Measurements from ENCODE around the gene RACGAP1. TPM values are rescaled to one million over a fixed set of nuclear protein-coding genes. Genes with fewer than 3 reads are reported as not detected.
"Not testable (repeated sequence)": the region's sequence is repeated elsewhere in the genome, so short reads cannot be mapped to it uniquely, and the experiment has no call there.

RACGAP1 gene
- total RNA-seq, 2 donors from 2014 or later: 109 to 195 TPM

DNA sequence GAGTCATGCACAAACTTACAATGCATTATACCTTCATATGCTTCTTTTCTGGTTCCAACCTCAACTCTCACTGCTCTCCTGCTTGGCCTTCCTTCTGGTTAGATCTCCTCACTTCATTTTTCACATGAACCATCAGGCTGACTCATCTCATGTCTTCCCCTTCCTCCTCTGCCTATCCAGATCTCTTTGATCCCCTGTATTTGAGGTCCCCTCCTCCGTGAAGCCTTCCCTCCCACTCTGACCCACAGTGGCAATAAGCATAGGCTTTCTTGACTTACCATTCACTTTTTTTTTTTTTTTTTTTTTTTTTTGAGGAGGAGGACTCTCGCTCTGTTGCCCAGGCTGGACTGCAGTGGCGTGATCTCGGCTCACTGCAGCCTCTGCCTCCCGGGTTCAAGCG, 17.4 kb upstream of the RACGAP1 start:
- Mint-ChIP-seq H3K9me3 (no peaks in the 10 kb centered on the region), H3K27ac (peak overlapping the region in 1 of 2 donors; percentile 4)
- ATAC-seq: peak; percentile 72 to 80

GRCh38 chr12:50041962-50042361, 16.7 kb upstream of the RACGAP1 start:
- Mint-ChIP-seq H3K9me3 (no peaks in the 10 kb centered on the region), H3K36me3 (no peaks in the 10 kb centered on the region), H3K27ac (peak overlapping the region in 1 of 2 donors; percentile 50)
- DNase-seq (ENCODE audit: low spot score in 2 of 2) (no peak), ATAC-seq (no peak)

More for the DNA sequence above, 17.4 kb upstream of the RACGAP1 start:
- DNase-seq (ENCODE audit: low spot score in 2 of 2): no peak
- no peaks in the 10 kb centered on the region for H3K36me3 Mint-ChIP-seq

- DNase-seq (ENCODE audit: low spot score in 2 of 2) (no peak), ATAC-seq (no peak)
- no peaks in the 10 kb centered on the region for H3K9me3 Mint-ChIP-seq
- H3K27ac Mint-ChIP-seq: no peak overlapping the region
- no peaks in the 10 kb centered on the region for H3K36me3 Mint-ChIP-seq
These were observed 16.0 kb upstream of the RACGAP1 start for GRCh38 chr12:50041062-50041860.

GRCh38 chr12:50040657-50041056, 15.4 kb upstream of the RACGAP1 start:
- no peak overlapping the region for H3K27ac Mint-ChIP-seq
- DNase-seq (ENCODE audit: low spot score in 2 of 2) (no peak), ATAC-seq (no peak)
- H3K36me3 Mint-ChIP-seq: no peaks in the 10 kb centered on the region
- no peaks in the 10 kb centered on the region for H3K9me3 Mint-ChIP-seq

- ATAC-seq: peak; percentile 70 to 80
- peak; percentile 77 to 97 for DNase-seq (ENCODE audit: low spot score in 2 of 2)
- peak overlapping the region in 1 of 2 donors; percentile 45 for H3K27ac Mint-ChIP-seq
- no peaks in the 10 kb centered on the region for H3K36me3 Mint-ChIP-seq
- no peaks in the 10 kb centered on the region for H3K9me3 Mint-ChIP-seq
These were observed 14.0 kb upstream of the RACGAP1 start for GRCh38 chr12:50039151-50039835.

GRCh38 chr12:50038336-50038735, 13.0 kb upstream of the RACGAP1 start:
- no peak for ATAC-seq
- no peaks in the 10 kb centered on the region for H3K36me3 Mint-ChIP-seq
- DNase-seq (ENCODE audit: low spot score in 2 of 2): no peak
- H3K9me3 Mint-ChIP-seq: no peaks in the 10 kb centered on the region
- H3K27ac Mint-ChIP-seq: no peak overlapping the region

GRCh38 chr12:50032854-50033581, 7.7 kb upstream of the RACGAP1 start:
- no peaks in the 10 kb centered on the region for H3K9me3 Mint-ChIP-seq
- DNase-seq (ENCODE audit: low spot score in 2 of 2) (peak in 1 of 2 donors; percentile 20), ATAC-seq (peak in 1 of 2 donors; percentile 9)
- H3K27ac Mint-ChIP-seq: no peak overlapping the region
- H3K36me3 Mint-ChIP-seq: no peaks in the 10 kb centered on the region

DNA sequence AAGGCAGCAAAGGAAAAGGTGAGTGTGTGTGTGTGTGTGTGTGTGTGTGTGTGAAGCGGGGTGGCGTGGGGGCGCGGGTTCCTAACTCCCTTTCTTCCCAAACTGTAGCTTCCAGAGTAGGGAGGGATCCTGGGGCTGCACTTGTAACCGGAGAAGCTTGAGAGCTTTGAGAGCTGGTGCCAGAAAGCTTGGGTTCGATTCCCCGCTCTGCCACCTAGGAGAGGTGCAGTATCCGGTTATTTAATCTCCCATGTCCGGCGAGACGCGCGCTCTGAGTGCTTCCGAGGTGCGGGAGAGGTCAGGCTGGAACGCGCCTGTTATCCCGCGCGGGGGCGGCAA, 7.2 kb upstream of the RACGAP1 start:
- no peak for DNase-seq (ENCODE audit: low spot score in 2 of 2)
- Mint-ChIP-seq H3K9me3 (no peaks in the 10 kb centered on the region), H3K36me3 (no peaks in the 10 kb centered on the region), H3K27ac (no peak overlapping the region)
- no peak for ATAC-seq

GRCh38 chr12:50030449-50030848, 5.2 kb upstream of the RACGAP1 start:
- not testable (repeated sequence) for H3K36me3 Mint-ChIP-seq; ATAC-seq; H3K27ac Mint-ChIP-seq; DNase-seq (ENCODE audit: low spot score in 2 of 2); H3K9me3 Mint-ChIP-seq

DNA sequence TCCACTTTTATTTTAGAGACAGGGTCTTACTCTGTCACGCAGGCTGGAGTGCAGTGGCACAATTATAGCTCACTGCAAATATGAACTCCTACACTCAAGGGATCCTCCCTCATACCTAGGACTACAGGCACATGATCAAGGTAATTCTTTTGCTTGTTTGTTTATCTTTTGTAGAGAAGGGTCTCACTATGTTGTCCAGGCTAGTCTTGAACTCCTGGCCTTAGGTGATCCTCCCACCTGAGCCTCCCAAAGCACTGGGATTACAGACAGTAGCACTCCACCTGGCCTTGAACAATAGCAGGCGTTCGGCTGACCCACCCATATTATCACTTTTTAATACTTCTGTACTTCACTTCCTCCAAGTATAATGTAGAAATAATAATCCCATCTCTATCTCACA, 1.4 kb upstream of the RACGAP1 start:
- H3K9me3 Mint-ChIP-seq: peaks cover 4 to 7% of the 10 kb centered on the region in 2 donors
- DNase-seq (ENCODE audit: low spot score in 2 of 2) (no peak), ATAC-seq (no peak)
- H3K36me3 Mint-ChIP-seq: peaks cover 25 to 37% of the 10 kb centered on the region in 2 donors
- H3K27ac Mint-ChIP-seq: no peak overlapping the region

DNA sequence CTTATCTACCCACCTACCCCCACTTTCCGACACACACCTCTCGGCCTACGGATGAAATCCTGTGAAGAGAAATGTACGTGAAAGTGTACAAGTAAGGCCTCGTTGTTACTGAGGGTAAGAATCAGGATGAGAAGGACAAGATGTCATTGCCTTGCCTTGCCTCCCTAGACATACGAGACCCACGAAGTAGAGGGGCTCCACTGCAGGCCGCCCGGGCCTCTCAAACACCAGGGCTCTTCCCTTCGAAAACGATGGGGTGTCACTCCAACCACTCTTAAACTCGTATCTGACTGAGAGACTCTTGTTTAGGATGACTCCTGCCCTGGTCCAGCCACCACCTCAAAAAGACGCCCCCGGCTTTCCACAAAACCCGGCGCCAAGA, 498 bp downstream of the RACGAP1 start:
- peaks cover 25 to 37% of the 10 kb centered on the region in 2 donors for H3K36me3 Mint-ChIP-seq
- H3K27ac Mint-ChIP-seq: peak overlapping the region; percentile 96 to 99
- DNase-seq (ENCODE audit: low spot score in 2 of 2) (no peak), ATAC-seq (peak; percentile 6 to 49)
- H3K9me3 Mint-ChIP-seq: peaks cover 4 to 7% of the 10 kb centered on the region in 2 donors

- DNase-seq (ENCODE audit: low spot score in 2 of 2): no peak
- ATAC-seq: no peak
- peak overlapping the region; percentile 96 to 99 for H3K27ac Mint-ChIP-seq
- peaks cover 25 to 37% of the 10 kb centered on the region in 2 donors for H3K36me3 Mint-ChIP-seq
- peaks cover 4 to 7% of the 10 kb centered on the region in 2 donors for H3K9me3 Mint-ChIP-seq
These were observed 1.1 kb downstream of the RACGAP1 start for GRCh38 chr12:50024227-50024626.

- Mint-ChIP-seq H3K27ac (peak overlapping the region in 1 of 2 donors; percentile 11), H3K9me3 (peaks cover 4 to 7% of the 10 kb centered on the region in 2 donors), H3K36me3 (peaks cover 25 to 37% of the 10 kb centered on the region in 2 donors)
- ATAC-seq: no peak
- DNase-seq (ENCODE audit: low spot score in 2 of 2): no peak
These were observed 2.4 kb downstream of the RACGAP1 start for GRCh38 chr12:50022903-50023302.

- peaks cover 25 to 35% of the 10 kb centered on the region in 2 donors for H3K36me3 Mint-ChIP-seq
- no peak overlapping the region for H3K27ac Mint-ChIP-seq
- DNase-seq (ENCODE audit: low spot score in 2 of 2) (no peak), ATAC-seq (no peak)
- peaks cover 4 to 5% of the 10 kb centered on the region in 2 donors for H3K9me3 Mint-ChIP-seq
These were observed 4.3 kb downstream of the RACGAP1 start for GRCh38 chr12:50021031-50021430.

GRCh38 chr12:50019524-50019923, 5.8 kb downstream of the RACGAP1 start:
- peaks cover 13 to 21% of the 10 kb centered on the region in 2 donors for H3K36me3 Mint-ChIP-seq
- ATAC-seq (no peak), DNase-seq (ENCODE audit: low spot score in 2 of 2) (no peak)
- H3K9me3 Mint-ChIP-seq: no peaks in the 10 kb centered on the region
- no peak overlapping the region for H3K27ac Mint-ChIP-seq

- peaks cover 9 to 16% of the 10 kb centered on the region in 2 donors for H3K36me3 Mint-ChIP-seq
- no peak overlapping the region for H3K27ac Mint-ChIP-seq
- ATAC-seq (no peak), DNase-seq (ENCODE audit: low spot score in 2 of 2) (no peak)
- no peaks in the 10 kb centered on the region for H3K9me3 Mint-ChIP-seq
These were observed 6.3 kb downstream of the RACGAP1 start for GRCh38 chr12:50018968-50019367.

DNA sequence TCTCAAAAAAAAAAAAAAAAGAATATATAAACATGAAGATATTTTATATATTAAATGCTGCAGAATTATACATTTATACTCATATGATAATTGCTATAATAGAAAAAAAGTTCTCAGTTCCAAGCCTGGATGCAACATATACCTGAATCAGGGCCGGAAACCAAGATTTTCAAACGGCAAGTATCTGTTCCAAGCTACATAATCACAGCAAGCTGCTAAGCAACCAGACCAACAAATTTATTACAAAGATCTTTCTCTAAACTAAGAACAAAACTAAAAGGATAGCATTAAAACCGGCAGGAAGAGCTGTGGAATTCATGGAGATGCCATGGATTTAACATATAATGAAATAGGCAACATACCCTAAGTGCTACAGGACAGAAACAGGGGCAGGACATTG, 7.1 kb downstream of the RACGAP1 start:
- Mint-ChIP-seq H3K9me3 (no peaks in the 10 kb centered on the region), H3K27ac (no peak overlapping the region), H3K36me3 (peaks cover 14 to 15% of the 10 kb centered on the region in 2 donors)
- ATAC-seq: no peak
- no peak for DNase-seq (ENCODE audit: low spot score in 2 of 2)
